ENCODE measurements around the gene GPR61.
A peak's percentile ranks its signal among the peaks of the same experiment; 100 is the strongest.

The GPR61 gene

DNA sequence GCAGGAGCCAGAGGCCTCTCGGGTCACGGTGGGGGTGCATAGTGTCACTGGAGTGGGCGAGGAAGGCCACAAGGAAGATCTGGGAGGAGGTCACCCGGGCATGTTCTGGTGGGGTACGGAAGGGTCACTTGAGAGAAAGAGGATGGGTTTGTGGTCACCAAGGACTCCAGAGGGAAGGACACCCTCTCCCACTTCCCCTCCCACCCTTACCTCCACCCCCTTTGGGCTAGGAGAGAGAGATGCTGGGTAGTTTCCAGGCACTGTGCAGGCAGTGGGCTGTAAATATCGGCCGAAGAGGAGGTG, 30.8 kb upstream of the GPR61 start:
- Histone ChIP-seq H3K9me3 (ENCODE audit: control insufficient read depth in 2 of 2, low read length in 2 of 2) (no peaks in the 10 kb centered on the region), H3K27ac (ENCODE audit: low read depth in 2 of 2, low read length in 2 of 2) (no peak overlapping the region), H3K36me3 (ENCODE audit: control insufficient read depth in 2 of 2, insufficient read depth in 2 of 2, low read length in 2 of 2) (no peaks in the 10 kb centered on the region), H3K4me1 (ENCODE audit: control insufficient read depth in 2 of 2, insufficient read depth in 2 of 2, low read length in 2 of 2) (peaks cover 10 to 16% of the 10 kb centered on the region in 2 donors), H3K9ac (ENCODE audit: low read depth in 1 of 2, low read length in 2 of 2) (peak overlapping the region in 1 of 2 donors; percentile 72), H3K4me3 (ENCODE audit: low read length in 2 of 2) (peak overlapping the region; percentile 67 to 73), H3K27me3 (ENCODE audit: control insufficient read depth in 2 of 2, insufficient read depth in 2 of 2, low read length in 2 of 2) (peaks cover 0 to 4% of the 10 kb centered on the region in 2 donors)

- H3K27me3 ChIP-seq (ENCODE audit: control insufficient read depth in 2 of 2, insufficient read depth in 2 of 2, low read length in 2 of 2), result peaks cover 0 to 4% of the 10 kb centered on the region in 2 donors
- H3K36me3 ChIP-seq (ENCODE audit: control insufficient read depth in 2 of 2, insufficient read depth in 2 of 2, low read length in 2 of 2), result no peaks in the 10 kb centered on the region
- H3K4me1 ChIP-seq (ENCODE audit: control insufficient read depth in 2 of 2, insufficient read depth in 2 of 2, low read length in 2 of 2), result peaks cover 10 to 12% of the 10 kb centered on the region in 2 donors
- H3K27ac ChIP-seq (ENCODE audit: low read depth in 2 of 2, low read length in 2 of 2), result no peak within 1 kb of the TSS
- H3K9me3 ChIP-seq (ENCODE audit: control insufficient read depth in 2 of 2, low read length in 2 of 2), result no peaks in the 10 kb centered on the region
- H3K9ac ChIP-seq (ENCODE audit: low read depth in 1 of 2, low read length in 2 of 2), result peak within 1 kb of the TSS; percentile 48 to 72
- H3K4me3 ChIP-seq (ENCODE audit: low read length in 2 of 2), result peak within 1 kb of the TSS; percentile 73 to 85
These were observed 30.2 kb upstream of the GPR61 start, which contains the start of gene AMIGO1 for GRCh38 chr1:109509176-109510134. AMIGO1 (minus strand) TSS chr1:109509727; CDS start chr1:109508912, 815 bp downstream.

- Histone ChIP-seq H3K4me3 (ENCODE audit: low read length in 2 of 2) (no peak overlapping the region), H3K27ac (ENCODE audit: low read depth in 2 of 2, low read length in 2 of 2) (no peak overlapping the region), H3K4me1 (ENCODE audit: control insufficient read depth in 2 of 2, insufficient read depth in 2 of 2, low read length in 2 of 2) (peaks cover 19 to 22% of the 10 kb centered on the region in 2 donors), H3K27me3 (ENCODE audit: control insufficient read depth in 2 of 2, insufficient read depth in 2 of 2, low read length in 2 of 2) (peaks cover 0 to 4% of the 10 kb centered on the region in 2 donors), H3K9me3 (ENCODE audit: control insufficient read depth in 2 of 2, low read length in 2 of 2) (no peaks in the 10 kb centered on the region), H3K9ac (ENCODE audit: low read depth in 1 of 2, low read length in 2 of 2) (no peak overlapping the region), H3K36me3 (ENCODE audit: control insufficient read depth in 2 of 2, insufficient read depth in 2 of 2, low read length in 2 of 2) (no peaks in the 10 kb centered on the region)
These were observed 26.5 kb upstream of the GPR61 start for GRCh38 chr1:109513110-109513710.

GRCh38 chr1:109514846-109515245, 24.8 kb upstream of the GPR61 start:
- Histone ChIP-seq H3K36me3 (ENCODE audit: control insufficient read depth in 2 of 2, insufficient read depth in 2 of 2, low read length in 2 of 2) (no peaks in the 10 kb centered on the region), H3K9ac (ENCODE audit: low read depth in 1 of 2, low read length in 2 of 2) (no peak overlapping the region), H3K4me1 (ENCODE audit: control insufficient read depth in 2 of 2, insufficient read depth in 2 of 2, low read length in 2 of 2) (peaks cover 15 to 16% of the 10 kb centered on the region in 2 donors), H3K27me3 (ENCODE audit: control insufficient read depth in 2 of 2, insufficient read depth in 2 of 2, low read length in 2 of 2) (peaks cover 0 to 4% of the 10 kb centered on the region in 2 donors), H3K4me3 (ENCODE audit: low read length in 2 of 2) (no peak overlapping the region), H3K27ac (ENCODE audit: low read depth in 2 of 2, low read length in 2 of 2) (no peak overlapping the region), H3K9me3 (ENCODE audit: control insufficient read depth in 2 of 2, low read length in 2 of 2) (no peaks in the 10 kb centered on the region)

DNA sequence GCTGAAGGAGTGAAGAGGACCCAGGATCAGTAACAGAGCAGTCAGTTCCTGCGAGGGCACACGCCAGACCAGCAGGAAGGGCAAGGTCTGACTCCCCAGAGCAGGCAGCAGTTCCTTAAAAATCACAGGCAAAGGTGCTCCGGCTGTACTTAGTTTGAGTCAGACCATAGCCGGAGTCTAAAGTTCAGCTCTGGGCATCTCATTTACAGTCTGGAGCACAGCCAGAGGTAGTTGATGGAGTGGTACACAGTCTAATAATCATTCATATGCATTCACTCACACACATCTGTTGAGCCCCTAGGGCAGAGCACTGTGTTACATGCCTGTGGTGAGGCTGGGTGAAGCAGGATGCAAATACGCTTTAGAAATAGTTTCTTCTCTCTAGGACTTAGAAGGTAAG, 22.8 kb upstream of the GPR61 start:
- Histone ChIP-seq H3K9ac (ENCODE audit: low read depth in 1 of 2, low read length in 2 of 2) (no peak overlapping the region), H3K27ac (ENCODE audit: low read depth in 2 of 2, low read length in 2 of 2) (no peak overlapping the region), H3K4me3 (ENCODE audit: low read length in 2 of 2) (no peak overlapping the region), H3K9me3 (ENCODE audit: control insufficient read depth in 2 of 2, low read length in 2 of 2) (no peaks in the 10 kb centered on the region), H3K36me3 (ENCODE audit: control insufficient read depth in 2 of 2, insufficient read depth in 2 of 2, low read length in 2 of 2) (no peaks in the 10 kb centered on the region), H3K27me3 (ENCODE audit: control insufficient read depth in 2 of 2, insufficient read depth in 2 of 2, low read length in 2 of 2) (no peaks in the 10 kb centered on the region), H3K4me1 (ENCODE audit: control insufficient read depth in 2 of 2, insufficient read depth in 2 of 2, low read length in 2 of 2) (peaks cover 10 to 11% of the 10 kb centered on the region in 2 donors)

DNA sequence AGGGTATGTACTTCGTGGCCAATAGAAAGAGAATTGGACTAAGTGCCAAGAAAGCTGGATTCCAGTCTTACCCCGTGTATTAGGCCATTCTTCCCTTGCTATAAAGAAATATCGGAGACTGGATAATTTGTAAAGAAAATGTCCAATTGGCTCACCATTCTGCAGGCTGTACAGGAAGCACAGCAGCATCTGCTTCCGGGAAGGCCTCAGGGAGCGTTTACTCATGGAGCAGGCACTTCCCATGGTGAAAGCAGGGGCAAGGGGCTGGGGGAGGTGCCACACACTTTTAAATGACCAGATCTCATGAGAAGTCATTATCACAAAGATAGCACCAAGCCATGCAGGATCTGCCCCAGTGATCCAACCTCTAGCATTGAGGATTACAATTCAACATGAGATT, 22.3 kb upstream of the GPR61 start:
- H3K27ac ChIP-seq (ENCODE audit: low read depth in 2 of 2, low read length in 2 of 2), result no peak overlapping the region

GRCh38 chr1:109521002-109521951, 18.4 kb upstream of the GPR61 start:
- Histone ChIP-seq H3K27me3 (ENCODE audit: control insufficient read depth in 2 of 2, insufficient read depth in 2 of 2, low read length in 2 of 2) (no peaks in the 10 kb centered on the region), H3K9me3 (ENCODE audit: control insufficient read depth in 2 of 2, low read length in 2 of 2) (no peaks in the 10 kb centered on the region), H3K36me3 (ENCODE audit: control insufficient read depth in 2 of 2, insufficient read depth in 2 of 2, low read length in 2 of 2) (no peaks in the 10 kb centered on the region), H3K27ac (ENCODE audit: low read depth in 2 of 2, low read length in 2 of 2) (no peak overlapping the region), H3K4me3 (ENCODE audit: low read length in 2 of 2) (no peak overlapping the region), H3K9ac (ENCODE audit: low read depth in 1 of 2, low read length in 2 of 2) (no peak overlapping the region), H3K4me1 (ENCODE audit: control insufficient read depth in 2 of 2, insufficient read depth in 2 of 2, low read length in 2 of 2) (peaks cover 9 to 10% of the 10 kb centered on the region in 2 donors)

More for the DNA sequence above, 22.3 kb upstream of the GPR61 start:
- H3K36me3 ChIP-seq (ENCODE audit: control insufficient read depth in 2 of 2, insufficient read depth in 2 of 2, low read length in 2 of 2), result no peaks in the 10 kb centered on the region
- no peak overlapping the region for H3K4me3 ChIP-seq (ENCODE audit: low read length in 2 of 2)
- no peaks in the 10 kb centered on the region for H3K27me3 ChIP-seq (ENCODE audit: control insufficient read depth in 2 of 2, insufficient read depth in 2 of 2, low read length in 2 of 2)
- H3K4me1 ChIP-seq (ENCODE audit: control insufficient read depth in 2 of 2, insufficient read depth in 2 of 2, low read length in 2 of 2), result peaks cover 10 to 11% of the 10 kb centered on the region in 2 donors
- H3K9ac ChIP-seq (ENCODE audit: low read depth in 1 of 2, low read length in 2 of 2), result no peak overlapping the region
- no peaks in the 10 kb centered on the region for H3K9me3 ChIP-seq (ENCODE audit: control insufficient read depth in 2 of 2, low read length in 2 of 2)

DNA sequence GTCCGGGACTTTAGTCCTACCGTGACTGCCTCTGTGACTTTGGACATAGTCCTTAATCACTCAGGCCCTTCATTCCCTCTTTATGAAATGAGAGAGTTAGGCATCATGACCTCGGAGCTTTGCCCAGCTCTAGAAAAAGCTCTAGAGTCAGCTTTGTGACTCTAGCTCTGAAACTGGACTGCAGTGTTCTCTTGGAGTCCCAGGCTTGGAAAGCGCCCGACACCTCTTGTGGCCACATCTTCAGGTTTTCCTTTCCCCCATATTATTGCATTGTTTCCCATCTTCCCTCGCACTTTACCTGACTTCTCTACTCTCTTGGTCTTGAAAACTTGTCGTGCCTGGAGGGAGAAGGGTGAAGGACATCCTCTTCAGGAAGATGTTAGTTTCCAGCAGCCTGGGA, 17.6 kb upstream of the GPR61 start:
- Histone ChIP-seq H3K27ac (ENCODE audit: low read depth in 2 of 2, low read length in 2 of 2) (no peak overlapping the region), H3K4me3 (ENCODE audit: low read length in 2 of 2) (no peak overlapping the region), H3K36me3 (ENCODE audit: control insufficient read depth in 2 of 2, insufficient read depth in 2 of 2, low read length in 2 of 2) (no peaks in the 10 kb centered on the region)

DNA sequence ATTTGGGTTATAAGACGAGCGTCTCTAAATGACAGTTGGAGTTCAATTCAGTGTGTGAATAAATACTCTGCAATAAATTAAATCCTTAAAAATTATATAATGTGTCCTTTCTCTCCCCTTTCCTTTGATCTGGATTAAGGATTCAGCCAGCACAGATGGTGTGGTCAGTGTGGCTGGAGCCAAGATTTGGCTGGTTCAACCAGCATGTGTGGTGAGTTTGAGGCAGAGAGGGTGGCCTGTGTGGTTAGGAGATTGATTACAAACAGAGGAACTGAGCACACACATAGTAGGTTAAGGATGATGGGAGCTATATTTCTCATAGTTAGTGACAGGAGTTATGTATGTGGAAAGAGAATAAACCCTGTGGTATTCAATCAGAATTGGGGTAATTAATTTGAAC, 16.0 kb upstream of the GPR61 start:
- Histone ChIP-seq H3K9me3 (ENCODE audit: control insufficient read depth in 2 of 2, low read length in 2 of 2) (no peaks in the 10 kb centered on the region), H3K27me3 (ENCODE audit: control insufficient read depth in 2 of 2, insufficient read depth in 2 of 2, low read length in 2 of 2) (no peaks in the 10 kb centered on the region), H3K27ac (ENCODE audit: low read depth in 2 of 2, low read length in 2 of 2) (no peak overlapping the region), H3K36me3 (ENCODE audit: control insufficient read depth in 2 of 2, insufficient read depth in 2 of 2, low read length in 2 of 2) (no peaks in the 10 kb centered on the region), H3K4me3 (ENCODE audit: low read length in 2 of 2) (no peak overlapping the region), H3K4me1 (ENCODE audit: control insufficient read depth in 2 of 2, insufficient read depth in 2 of 2, low read length in 2 of 2) (peaks cover 0 to 3% of the 10 kb centered on the region in 2 donors), H3K9ac (ENCODE audit: low read depth in 1 of 2, low read length in 2 of 2) (no peak overlapping the region)

More for the DNA sequence above, 17.6 kb upstream of the GPR61 start:
- H3K27me3 ChIP-seq (ENCODE audit: control insufficient read depth in 2 of 2, insufficient read depth in 2 of 2, low read length in 2 of 2), result no peaks in the 10 kb centered on the region
- H3K4me1 ChIP-seq (ENCODE audit: control insufficient read depth in 2 of 2, insufficient read depth in 2 of 2, low read length in 2 of 2), result peaks cover 2 to 3% of the 10 kb centered on the region in 2 donors
- H3K9ac ChIP-seq (ENCODE audit: low read depth in 1 of 2, low read length in 2 of 2), result no peak overlapping the region
- H3K9me3 ChIP-seq (ENCODE audit: control insufficient read depth in 2 of 2, low read length in 2 of 2), result no peaks in the 10 kb centered on the region

Data from mucosa of rectum (tissue), 2 donors.